BJ (cell line): ENCODE results near the gene DHTKD1. TPM values are rescaled to one million over a fixed set of nuclear protein-coding genes. Genes with fewer than 3 reads are reported as not detected.
"Not testable (repeated sequence)": the region's sequence is repeated elsewhere in the genome, so short reads cannot be mapped to it uniquely, and the experiment has no call there.

Experiments
- CTCF ChIA-PET: fragments of 350-600 bp; formaldehyde crosslinking; extraction: SDS; loops from one replicate; lab custom pipeline; 2021; ENCODE audit warnings: antibody characterized with exemption, inconsistent platforms; lab: Yijun Ruan, JAX
- POLR2A ChIA-PET: fragments of 300-600 bp; sonication (Branson Sonifier 250); formaldehyde crosslinking; extraction: SDS; loops from one replicate; lab custom pipeline; 2021; ENCODE audit warnings: antibody characterized with exemption; lab: Charles Lee
- DNase-seq: peaks from one replicate; pipeline ENCODE4 v3.0.0-alpha.2; 2011; ENCODE audit warnings: low read depth
- H3K27me3 ChIP-seq: 2 replicates; pipeline ENCODE4 v1.6.0; 2011; ENCODE audit warnings: low read length; ENCODE audit not compliant: control insufficient read depth, insufficient read depth
- H3K36me3 ChIP-seq: 2 replicates; pipeline ENCODE4 v1.5.1; 2011; ENCODE audit warnings: low read length; ENCODE audit not compliant: control insufficient read depth, insufficient read depth
- H3K4me3 ChIP-seq: 2 replicates; pipeline ENCODE4 v1.5.1; 2011; ENCODE audit warnings: low read depth, mild to moderate bottlenecking, control low read depth, low read length
- CTCF ChIP-seq: IDR thresholded peaks from 2 replicates; pipeline ENCODE4 v1.5.1; 2011; ENCODE audit warnings: low read depth, mild to moderate bottlenecking, control low read depth, inconsistent platforms, low read length, moderate library complexity; ENCODE audit not compliant: insufficient read depth
- polyA plus RNA-seq: library from polyadenylated mRNA; depleted of rRNA; stranded (reverse); fragments of >200 nt; gene quantifications from 2 replicates; pipeline ENCODE4 v1.2.3, GENCODE V29; 2011

The DHTKD1 gene
- polyA plus RNA-seq, 1 experiment = 11.1 TPM

GRCh38 chr10:12063483-12063818 is 5.3 kb upstream of the DHTKD1 start:
- TF ChIP-seq CTCF = no peak
- POLR2A ChIA-PET = no interaction called here

GRCh38 chr10:12067336-12067735 is 1.4 kb upstream of the DHTKD1 start:
- no peaks in the 10 kb centered on the region for H3K36me3 ChIP-seq
- ChIA-PET POLR2A (no interaction called here), CTCF (interaction anchor here (0.5 to 1.1 kb wide), 2 partner anchors 16 to 17 kb away, joined by 3 read pairs; no protein-coding TSS in a partner anchor)
- peak; percentile 41 for DNase-seq
- no peak for TF ChIP-seq CTCF
- H3K27me3 ChIP-seq = no peaks in the 10 kb centered on the region
- H3K4me3 ChIP-seq = no peak overlapping the region

More at GRCh38 chr10:12063483-12063818, 5.3 kb upstream of the DHTKD1 start:
- CTCF ChIA-PET = no interaction called here
- Histone ChIP-seq H3K27me3 (no peaks in the 10 kb centered on the region), H3K36me3 (no peaks in the 10 kb centered on the region), H3K4me3 (no peak overlapping the region)
- no peak for DNase-seq

- CTCF ChIA-PET, POLR2A ChIA-PET, DNase-seq, H3K36me3 ChIP-seq, H3K27me3 ChIP-seq, H3K4me3 ChIP-seq: not testable (repeated sequence)
Observed at GRCh38 chr10:12071441-12071840, 2.7 kb downstream of the DHTKD1 start.

GRCh38 chr10:12073526-12073925 is 4.8 kb downstream of the DHTKD1 start:
- ChIA-PET CTCF (interaction anchor here (1.2 kb wide), 1 partner anchor 48 kb away, joined by 3 read pairs; no protein-coding TSS in a partner anchor), POLR2A (no interaction called here)
- no peak for DNase-seq
- H3K27me3 ChIP-seq = no peaks in the 10 kb centered on the region
- no peak overlapping the region for H3K4me3 ChIP-seq
- no peaks in the 10 kb centered on the region for H3K36me3 ChIP-seq
- no peak for TF ChIP-seq CTCF

- POLR2A ChIA-PET = no interaction called here
- TF ChIP-seq CTCF = no peak
- no peaks in the 10 kb centered on the region for H3K27me3 ChIP-seq
- CTCF ChIA-PET = interaction anchor here (0.6 kb wide), 1 partner anchor 606 kb away, joined by 3 read pairs; no protein-coding TSS in a partner anchor
- DNase-seq = no peak
- no peaks in the 10 kb centered on the region for H3K36me3 ChIP-seq
- no peak overlapping the region for H3K4me3 ChIP-seq
Observed at GRCh38 chr10:12077580-12078180, 8.9 kb downstream of the DHTKD1 start.

GRCh38 chr10:12081470-12081869 is 12.7 kb downstream of the DHTKD1 start:
- no peaks in the 10 kb centered on the region for H3K27me3 ChIP-seq
- no peak for DNase-seq
- ChIA-PET CTCF (no interaction called here), POLR2A (no interaction called here)
- peaks cover 1% of the 10 kb centered on the region; the same call in 1 of the 2 replicates for H3K36me3 ChIP-seq
- H3K4me3 ChIP-seq = no peak overlapping the region
- TF ChIP-seq CTCF = no peak
